HG02970 (cell line): ENCODE results near the gene NKRF.
"Not testable (repeated sequence)": the region's sequence is repeated elsewhere in the genome, so short reads cannot be mapped to it uniquely, and the experiment has no call there.

Experiments
- ATAC-seq: cut with Tn5 transposase; IDR thresholded peaks from one replicate; pipeline ENCODE4 v1.9.1; 2021; ENCODE audit warnings: mild to moderate bottlenecking, moderate library complexity, moderate number of reproducible peaks; ENCODE audit not compliant: unreplicated experiment, low FRiP score

The NKRF gene

DNA sequence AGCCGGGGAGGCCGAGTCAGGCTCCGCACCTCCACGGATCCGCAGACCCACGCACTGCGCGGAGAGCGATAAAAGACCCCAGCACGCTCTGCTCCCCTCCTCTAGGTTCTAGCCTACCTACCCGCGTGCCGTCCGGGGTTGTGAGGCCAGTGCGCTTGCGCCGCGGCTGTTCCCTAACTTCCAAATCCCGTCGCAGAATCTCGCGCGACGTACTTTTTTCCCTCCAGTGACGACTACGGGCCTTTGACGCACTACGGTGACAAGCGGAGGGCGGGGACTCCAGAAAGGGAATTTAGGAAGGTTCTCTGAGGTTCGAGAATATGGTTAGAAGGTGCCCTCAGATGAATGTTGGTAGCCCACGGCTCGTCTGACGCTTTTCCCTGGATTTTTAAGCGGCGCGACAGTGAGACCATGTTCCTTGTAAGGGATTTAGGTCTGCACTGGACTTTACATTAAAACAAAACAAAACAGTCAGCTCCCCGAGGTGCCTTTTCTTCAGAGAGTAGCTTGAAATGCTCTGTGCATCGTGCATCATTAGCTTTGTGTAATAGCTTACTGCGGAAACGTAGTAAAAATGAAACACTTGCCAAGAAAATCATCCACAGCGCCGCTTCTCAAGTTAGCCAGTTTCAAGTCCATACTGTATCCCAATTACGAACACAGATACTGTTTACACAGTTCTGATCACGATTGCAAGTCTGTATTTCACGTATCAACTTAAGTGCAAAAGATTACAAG, at the start of gene NKRF:
NKRF (minus strand) TSS at position 145 of the 738 bp plus-strand sequence.
- ATAC-seq: peak; percentile 66

DNA sequence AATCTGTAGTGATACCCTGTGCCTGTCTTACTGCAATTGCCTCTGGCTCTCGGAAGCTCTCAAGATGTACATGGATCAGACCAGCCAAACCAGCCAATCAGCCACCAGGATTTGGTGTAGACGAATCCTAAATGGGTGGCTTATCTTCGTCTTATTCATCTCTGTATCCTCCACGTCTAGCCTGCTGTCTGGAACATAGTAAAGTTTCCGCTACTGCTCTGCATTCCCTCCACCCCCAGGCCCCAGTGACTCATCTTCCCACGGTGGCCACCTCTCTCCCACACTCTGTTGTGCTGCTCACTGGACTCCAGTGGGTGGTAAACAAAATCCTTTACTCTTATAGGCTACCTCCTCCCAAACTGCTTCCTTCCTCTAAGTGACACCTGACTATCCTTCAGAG, 48.9 kb upstream of the NKRF start:
- no peak for ATAC-seq

DNA sequence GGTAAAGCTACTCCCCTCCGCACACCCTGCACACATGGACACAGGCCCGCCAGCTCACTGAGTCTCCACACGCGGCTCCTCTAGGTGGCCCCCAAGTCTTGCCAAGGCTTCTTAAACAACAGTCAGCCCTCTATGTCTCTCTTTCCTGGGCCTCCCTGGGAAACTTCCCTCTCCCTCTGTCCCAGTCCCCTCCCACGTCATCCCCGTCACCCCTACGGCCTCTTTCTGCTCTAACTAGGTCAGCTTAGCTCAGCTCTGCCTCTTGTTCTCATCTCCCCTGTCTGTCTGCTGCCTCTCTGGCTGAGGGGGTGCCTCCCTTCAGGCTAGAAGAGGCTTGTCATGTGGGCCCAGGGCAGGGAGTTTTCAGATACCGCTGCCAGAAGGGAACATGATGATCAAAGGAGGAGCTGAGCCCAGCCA, 47.9 kb upstream of the NKRF start:
- no peak for ATAC-seq

DNA sequence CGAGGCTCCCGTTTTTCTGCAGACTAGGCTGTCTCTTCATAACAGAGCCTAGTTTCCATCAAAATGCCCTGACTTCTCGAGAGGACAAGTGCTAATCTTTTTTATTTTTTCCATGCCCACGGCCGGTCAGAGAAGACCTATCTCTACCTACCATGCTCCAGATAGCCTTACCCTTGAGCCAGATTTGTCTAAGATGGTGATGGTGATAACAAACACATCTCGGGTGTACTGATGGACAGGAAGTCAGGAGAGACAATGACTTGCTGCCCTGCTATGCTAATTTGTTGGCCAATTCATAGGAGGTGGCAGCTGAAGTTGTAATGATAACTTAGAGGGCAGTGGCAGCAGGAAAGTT, 42.2 kb upstream of the NKRF start:
- peak; percentile 3 for ATAC-seq

DNA sequence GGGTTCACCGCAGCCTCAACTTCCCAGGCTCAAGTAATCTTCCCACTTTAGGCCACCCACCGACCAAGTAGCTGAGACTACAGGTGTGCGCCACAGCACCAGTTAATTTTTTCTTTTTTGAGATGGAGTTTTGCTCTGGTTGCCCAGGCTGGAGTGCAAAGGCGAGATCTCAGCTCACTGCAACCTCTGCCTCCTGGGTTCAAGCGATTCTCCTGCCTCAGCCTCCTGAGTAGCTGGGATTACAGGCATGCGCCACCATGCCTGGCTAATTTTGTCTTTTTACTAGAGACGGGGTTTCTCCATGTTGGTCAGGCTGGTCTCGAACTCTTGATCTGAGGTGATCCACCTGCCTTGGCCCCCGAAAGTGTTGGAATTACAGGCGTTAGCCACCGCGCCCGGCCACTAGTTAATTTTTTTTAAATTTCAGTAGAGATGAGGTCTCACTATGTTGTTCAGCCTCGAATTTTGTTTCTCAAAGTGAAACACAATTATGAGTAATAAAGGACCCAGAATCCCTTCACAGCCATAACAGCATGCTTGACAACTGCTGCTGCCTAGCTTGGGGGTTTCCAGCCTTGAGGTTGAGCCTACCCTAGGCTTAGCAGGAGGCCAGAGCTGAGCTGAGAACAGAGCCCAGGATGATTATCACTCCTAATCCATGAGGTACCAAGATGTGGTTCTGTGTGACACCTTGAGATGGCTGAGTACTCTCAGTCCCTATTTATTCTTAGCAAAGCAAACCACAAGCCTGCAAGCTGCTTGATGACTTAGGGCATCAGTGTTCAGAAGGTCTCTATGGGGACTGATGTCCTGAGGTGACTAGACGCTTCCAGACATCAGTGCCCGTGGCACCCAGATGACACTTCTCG, 41.6 kb upstream of the NKRF start:
- ATAC-seq: peak; percentile 94

DNA sequence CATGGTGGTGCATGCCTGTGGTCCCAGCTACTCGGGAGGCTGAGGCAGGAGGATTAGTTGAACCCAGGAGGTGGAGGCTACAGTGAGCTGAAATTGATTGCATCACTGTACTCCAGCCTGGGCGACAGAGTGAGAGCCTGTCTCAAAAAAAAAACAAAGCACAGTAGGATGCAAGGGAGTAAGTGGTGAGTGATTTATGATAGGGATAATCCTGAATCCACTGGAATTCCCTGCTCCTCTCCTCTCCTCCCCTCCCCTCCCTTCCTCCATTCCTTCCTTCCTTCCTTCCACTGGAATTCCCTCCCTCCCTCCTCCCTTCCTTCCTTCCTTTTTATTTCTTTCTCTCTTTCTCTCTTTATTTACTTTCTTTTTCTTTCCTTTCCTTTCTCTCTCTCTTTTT, 40.9 kb upstream of the NKRF start:
- ATAC-seq: no peak

DNA sequence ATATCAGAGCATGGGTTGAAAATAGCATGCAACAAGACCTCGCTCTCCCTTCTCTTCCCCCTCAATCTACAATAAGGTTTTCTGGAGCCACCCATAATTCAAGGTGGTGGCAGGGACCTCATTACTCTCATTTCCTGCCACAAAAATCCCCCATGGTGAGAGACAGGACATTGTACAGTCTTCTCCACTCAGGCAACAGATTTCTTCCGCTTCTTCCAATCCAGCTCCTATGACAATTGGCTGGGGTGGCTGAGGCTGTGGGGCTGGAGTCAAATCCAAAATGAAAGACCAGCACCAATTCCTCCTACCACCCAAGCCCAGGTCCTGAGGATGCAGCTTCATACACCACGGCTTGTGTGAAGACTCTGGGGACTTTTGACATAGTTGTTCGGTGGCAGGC, 40.3 kb upstream of the NKRF start:
- no peak for ATAC-seq

DNA sequence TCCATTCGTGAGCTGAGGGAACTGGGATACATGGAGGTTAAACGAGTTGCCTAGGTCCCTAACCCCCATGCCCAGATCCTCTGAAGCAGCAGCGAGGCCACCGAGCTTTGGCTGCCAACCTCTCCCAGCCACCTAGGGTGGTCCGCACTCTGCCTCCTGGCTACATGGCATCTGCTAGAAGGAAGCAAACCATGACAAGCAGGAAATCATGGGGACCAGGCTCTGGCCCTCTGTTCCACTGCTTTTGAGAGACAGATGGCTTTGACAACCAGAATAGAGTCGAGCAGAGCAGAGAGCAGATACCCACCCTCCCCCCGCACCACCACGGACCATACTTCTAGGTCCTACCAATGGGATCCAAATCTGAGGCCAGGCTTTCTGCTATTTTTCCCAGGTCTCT, 37.5 kb upstream of the NKRF start:
- no peak for ATAC-seq

DNA sequence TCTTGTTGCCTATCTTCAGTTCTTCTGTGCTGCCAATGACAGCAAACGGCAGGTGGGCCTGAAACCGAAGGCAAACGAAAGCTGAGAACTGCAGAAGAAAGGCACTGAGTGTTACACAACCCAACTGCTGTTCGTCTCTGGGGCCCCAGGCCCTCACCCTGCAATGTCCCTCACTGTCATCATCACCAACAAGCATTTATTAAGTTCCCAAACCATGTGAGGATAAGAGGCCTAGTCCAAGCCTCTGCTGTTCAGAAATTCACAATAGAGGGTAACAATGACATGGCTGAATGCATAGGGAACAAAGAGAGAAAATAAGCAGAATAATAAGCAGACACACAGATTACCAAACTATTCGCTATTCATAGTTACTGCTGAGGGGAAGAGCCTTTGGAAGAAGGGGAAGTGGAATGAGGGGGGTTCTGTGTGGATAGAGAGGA, 34.5 kb upstream of the NKRF start:
- ATAC-seq: no peak

DNA sequence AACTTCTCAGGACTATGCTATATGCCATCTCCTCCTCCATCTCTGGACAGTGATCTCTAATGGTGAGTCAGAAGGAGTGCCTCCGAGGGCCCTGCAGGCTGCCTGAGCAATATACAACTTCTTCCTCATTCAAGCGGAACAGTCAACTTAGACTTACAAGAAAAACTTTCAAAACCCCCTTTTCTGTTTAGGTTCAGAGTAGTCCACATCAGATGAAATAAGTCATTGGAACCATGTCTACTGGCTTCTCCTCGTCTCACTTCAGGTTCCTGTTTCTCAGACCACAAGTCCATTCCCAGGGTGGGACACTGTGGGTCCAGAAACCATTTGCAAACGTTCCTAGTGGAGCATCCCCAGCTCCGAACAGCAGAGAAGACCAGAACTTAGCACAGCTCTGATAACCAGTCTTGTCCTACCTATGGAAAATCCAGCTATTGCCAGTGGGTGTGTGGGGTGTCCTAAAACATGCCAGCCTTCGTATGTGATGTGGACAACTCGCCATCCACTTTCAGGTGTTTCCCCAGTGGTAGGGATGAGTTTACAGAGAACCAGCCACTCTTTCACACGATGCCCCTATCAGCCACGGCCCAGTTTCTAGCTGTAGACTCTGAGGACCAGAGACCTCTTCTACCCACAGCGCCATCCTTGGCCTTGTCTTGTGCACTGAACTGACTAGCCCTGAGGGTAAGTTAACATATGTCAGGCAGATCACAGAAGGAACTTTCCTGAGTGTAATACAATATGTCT, 32.7 kb upstream of the NKRF start:
- ATAC-seq: peak; percentile 55

DNA sequence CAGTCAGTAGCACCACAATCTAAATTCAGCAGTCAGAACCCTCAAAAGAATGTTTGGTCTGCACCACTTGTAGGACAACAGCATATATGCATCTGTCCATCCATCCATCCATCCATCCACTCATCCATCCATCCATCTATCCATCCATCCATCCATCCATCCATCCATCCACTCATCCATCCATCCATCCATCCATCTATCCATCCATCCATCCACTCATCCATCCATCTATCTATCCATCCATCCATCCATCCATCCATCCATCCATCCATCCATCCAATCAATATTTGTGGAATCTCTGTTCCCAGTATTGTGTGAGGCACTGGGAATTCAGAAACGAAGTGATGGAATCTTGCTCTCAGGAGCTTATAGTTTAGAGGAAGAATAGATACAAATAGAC, 31.2 kb upstream of the NKRF start:
- ATAC-seq: not testable (repeated sequence)

DNA sequence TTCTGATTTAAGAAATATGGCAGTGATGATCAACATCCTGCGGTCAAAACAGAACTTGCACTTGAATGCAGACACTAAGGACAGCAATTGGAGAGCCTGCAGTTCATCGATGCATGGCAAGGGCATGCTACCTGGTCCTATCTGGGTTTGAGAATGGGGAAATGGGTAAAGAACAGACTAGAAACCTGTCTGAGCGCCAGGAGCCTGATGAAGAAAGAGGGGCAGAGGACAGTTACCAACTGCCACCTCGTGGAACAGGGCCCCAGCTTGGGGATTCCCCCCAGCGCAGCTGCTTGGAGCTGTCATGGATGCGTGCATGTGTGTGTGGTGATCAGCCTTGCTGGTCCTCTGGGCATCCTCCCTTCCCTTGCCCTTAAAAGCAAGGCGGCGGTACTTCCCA, 30.2 kb upstream of the NKRF start:
- no peak for ATAC-seq

DNA sequence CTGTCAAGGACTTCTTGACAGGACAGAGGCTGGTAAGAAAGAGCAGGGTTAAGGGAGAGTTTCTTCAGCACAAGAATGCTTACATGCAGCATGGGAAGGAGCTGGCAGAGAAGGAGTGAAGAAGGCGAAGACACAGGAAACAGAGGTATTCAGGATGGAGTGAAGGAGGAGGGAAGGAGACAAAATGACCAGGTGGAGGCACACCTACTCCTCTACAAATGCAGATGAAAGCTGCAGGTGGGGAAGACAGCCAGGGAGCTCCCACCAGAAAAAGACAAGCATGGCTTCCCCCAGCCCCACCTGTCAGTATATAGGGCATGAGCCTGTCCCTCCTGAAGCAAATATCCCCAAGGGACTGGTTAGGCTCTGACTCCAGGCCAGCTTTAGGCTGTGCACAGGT, 29.6 kb upstream of the NKRF start:
- no peak for ATAC-seq

DNA sequence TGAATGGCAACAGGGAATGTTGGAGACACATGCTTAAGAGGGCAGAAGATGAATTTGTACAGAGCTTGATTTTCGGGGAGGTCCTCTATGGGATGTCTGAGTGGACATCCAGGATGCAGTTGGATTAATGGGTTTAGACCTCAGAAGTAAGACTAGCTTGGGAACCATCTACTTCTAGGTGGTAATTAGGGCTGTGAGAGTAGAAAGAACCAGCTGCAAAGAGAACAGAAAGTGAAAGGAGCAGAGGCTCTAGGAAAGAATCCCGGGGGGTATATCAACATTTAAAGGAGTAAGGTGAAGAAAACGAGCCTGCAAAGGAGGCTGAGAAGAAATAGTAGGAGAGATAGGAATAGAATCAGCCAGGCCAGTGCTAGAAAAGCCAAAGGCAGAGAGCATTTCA, 29.0 kb upstream of the NKRF start:
- no peak for ATAC-seq

DNA sequence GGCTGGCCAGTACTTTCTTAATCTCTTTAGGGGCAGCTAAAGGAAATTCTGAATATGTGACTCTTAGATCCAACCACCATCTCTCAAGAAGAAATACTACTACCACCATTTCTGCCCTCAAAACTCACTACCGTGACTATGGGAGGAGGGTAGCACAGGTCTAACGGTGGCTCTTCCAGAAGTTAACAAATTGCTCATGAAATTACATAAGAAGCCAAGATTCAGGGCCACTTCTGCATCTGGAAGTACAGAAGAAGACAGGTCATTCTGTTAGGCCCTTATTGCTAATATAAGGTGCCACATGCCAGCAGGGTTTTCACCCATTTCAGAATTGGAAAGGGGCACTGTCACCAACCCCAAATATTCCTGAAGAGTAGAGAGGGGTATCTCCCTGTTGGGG, 19.6 kb upstream of the NKRF start:
- no peak for ATAC-seq

DNA sequence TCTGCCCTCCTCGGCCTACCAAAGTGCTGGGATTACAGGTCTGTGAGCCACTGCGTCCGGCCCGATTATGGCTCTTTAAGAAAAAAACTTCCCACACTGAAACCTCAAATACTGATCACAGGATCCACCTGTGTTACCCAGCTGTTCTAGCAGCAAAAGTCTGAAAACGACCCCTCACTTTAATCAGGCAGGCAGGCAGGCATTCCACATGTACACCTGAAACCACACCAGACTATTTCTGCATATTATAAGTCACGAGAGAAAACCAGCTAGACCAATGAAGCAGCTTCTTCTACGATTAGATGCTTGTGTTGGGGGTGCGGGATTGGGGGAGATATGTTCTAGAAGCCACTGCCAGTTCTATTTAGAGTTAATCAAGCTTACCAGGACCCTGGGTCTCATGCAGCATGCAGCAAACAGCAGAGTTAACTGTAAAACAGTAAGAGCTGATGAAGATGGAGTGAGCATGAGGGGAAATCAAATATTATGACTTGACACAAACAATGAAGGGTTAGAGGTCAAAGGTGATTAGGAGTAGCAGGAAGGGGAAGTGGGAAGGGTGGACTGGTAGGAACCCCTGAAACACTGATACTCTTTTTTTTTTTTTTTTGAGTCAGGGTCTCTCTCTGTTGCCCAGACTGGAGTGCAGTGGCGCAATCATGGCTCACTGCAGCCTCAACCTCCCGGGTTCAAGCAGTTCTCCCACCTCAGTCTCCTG, 18.9 kb upstream of the NKRF start:
- ATAC-seq: no peak

DNA sequence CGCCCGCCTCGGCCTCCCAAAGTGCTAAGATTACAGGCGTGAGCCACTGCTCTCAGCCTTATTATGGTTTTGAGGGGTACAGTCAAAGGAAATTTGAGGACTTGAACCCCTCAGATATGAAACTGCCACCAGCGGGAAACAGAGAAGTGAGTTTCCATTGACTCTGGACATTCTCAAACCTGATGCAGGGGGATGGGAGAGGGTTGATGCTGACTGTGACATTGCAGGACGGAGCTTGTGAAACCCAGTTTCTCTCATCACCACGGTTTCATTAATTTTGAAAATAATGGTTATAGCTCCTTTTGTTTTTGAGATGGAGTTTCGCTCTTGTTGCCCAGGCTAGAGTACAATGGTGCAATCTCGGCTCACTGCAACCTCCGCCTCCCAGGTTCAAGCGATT, 18.2 kb upstream of the NKRF start:
- ATAC-seq: no peak

DNA sequence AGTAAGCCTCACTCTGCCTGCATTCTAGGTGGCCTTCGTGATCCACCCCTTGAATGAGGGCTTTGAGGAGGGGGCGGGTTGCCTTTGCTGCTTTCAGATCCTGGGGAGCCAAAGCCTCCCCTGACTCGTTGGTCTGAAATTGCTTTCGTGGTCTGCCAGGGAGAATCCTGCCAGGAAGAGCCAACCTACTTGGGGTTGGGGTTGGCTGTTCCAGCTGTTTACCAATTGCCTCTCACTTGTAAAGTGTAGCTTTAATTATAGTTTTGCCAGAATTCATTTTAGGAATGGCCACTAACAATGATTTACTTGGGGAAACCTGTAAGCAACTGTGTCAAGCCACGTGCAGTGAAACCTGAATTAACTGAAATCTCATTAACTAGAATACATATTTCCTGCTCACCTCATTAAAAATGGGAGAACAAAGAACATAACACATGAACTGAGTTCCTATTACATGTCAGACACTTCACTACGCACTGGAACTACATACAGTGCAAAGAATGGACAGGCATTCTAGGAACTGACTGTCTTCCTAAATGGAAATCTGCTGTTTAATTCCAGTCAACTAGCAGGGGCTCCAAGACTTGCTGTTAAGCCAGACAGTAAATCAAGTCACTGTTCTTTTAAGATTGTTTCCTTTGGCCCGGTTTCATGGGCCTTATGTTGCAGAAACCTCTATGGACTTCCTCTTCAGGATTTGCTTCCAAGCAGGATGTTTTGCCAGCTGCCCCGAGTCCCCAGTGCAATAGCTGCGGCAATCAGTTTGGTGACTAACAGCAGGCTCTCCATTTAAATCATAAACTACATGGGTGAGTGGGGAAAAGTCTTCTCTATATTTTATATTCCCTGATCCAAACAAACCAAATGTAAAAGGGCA, 16.4 kb upstream of the NKRF start:
- ATAC-seq: no peak

DNA sequence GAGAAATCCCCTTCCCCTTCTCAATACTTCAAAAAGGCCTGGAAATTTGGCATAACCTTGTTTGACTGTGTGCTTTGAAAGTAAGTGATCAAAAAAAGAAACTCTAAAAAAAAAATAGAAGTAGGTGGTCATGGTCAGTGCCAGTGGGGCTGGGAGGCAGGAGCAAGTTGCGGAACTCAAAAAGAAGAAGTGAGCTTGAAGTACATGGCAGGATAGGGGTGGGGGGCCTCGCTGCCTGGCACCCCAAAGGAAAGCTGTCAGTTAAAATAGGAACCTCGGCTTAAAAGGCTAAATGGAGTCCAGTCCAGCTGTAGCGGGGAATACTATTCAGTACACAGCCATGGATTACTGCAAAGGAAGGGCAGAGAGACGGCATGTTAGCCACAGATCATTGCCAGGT, 12.2 kb upstream of the NKRF start:
- ATAC-seq: no peak
